Sigmoid colon (tissue), 4 donors: ENCODE results near the gene DACH1.

ENCODE experiments used
- POLR2A ChIP-seq, 2 donors: fragments of 450-650 bp; IDR thresholded peaks; one replicate each; pipeline ENCODE4 v1.6.1; 2016; ENCODE audit warnings: antibody characterized with exemption in 2 of 2, mild to moderate bottlenecking in 2 of 2, moderate library complexity in 2 of 2
- POLR2AphosphoS5 ChIP-seq, 4 donors: sonication (generic); formaldehyde crosslinking; IDR thresholded peaks; one replicate each; pipeline ENCODE4 v1.6.1; 2017; ENCODE audit warnings: antibody characterized with exemption in 4 of 4
- TF ChIP-seq, protein P1 (sequence below), 4 experiments: fragments of 450-650 bp in 3 of 4; fragments of 200-600 bp in 1 of 4; IDR thresholded peaks; one replicate each; pipeline ENCODE4 v1.5.1; 2016 to 2019; ENCODE audit warnings: antibody characterized with exemption in 4 of 4, mild to moderate bottlenecking in 3 of 4, moderate library complexity in 2 of 4

DNA sequence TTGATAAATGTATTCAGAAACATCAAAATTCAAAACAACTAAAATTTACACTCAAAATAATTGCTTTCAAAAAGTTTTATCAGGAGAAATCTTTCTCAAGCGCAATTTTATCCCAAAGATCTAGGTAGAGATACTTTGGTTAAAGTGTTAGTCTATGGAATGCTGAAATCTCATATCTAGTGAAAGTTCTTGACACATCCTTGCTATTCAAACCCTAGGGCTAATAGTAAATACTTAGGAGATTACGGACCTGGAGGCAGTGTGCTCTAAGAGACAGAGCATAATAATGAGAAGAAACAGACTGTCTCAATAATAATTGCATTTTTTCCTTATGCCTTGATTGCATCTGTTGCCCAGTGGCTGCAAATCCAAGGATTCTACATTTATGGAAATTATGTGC is 330.8 kb downstream of the DACH1 start:
- TF ChIP-seq, protein P1, sequence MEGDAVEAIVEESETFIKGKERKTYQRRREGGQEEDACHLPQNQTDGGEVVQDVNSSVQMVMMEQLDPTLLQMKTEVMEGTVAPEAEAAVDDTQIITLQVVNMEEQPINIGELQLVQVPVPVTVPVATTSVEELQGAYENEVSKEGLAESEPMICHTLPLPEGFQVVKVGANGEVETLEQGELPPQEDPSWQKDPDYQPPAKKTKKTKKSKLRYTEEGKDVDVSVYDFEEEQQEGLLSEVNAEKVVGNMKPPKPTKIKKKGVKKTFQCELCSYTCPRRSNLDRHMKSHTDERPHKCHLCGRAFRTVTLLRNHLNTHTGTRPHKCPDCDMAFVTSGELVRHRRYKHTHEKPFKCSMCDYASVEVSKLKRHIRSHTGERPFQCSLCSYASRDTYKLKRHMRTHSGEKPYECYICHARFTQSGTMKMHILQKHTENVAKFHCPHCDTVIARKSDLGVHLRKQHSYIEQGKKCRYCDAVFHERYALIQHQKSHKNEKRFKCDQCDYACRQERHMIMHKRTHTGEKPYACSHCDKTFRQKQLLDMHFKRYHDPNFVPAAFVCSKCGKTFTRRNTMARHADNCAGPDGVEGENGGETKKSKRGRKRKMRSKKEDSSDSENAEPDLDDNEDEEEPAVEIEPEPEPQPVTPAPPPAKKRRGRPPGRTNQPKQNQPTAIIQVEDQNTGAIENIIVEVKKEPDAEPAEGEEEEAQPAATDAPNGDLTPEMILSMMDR (IDR thresholded peaks at IDR 0.05) = no peak
- TF ChIP-seq POLR2A (IDR thresholded peaks at IDR 0.05) = no peak
- no peak for TF ChIP-seq POLR2AphosphoS5 (IDR thresholded peaks at IDR 0.05)
